Activated CD4-positive, alpha-beta T cell treated with anti-CD3 and anti-CD28 coated beads for 4 hours (primary cell): ENCODE results near the gene RDH8.

ENCODE experiments used
- DNase-seq, 2 donors: peaks; one replicate each; pipeline ENCODE4 v3.0.0-alpha.2; 2020

The RDH8 gene, protein sequence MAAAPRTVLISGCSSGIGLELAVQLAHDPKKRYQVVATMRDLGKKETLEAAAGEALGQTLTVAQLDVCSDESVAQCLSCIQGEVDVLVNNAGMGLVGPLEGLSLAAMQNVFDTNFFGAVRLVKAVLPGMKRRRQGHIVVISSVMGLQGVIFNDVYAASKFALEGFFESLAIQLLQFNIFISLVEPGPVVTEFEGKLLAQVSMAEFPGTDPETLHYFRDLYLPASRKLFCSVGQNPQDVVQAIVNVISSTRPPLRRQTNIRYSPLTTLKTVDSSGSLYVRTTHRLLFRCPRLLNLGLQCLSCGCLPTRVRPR

DNA sequence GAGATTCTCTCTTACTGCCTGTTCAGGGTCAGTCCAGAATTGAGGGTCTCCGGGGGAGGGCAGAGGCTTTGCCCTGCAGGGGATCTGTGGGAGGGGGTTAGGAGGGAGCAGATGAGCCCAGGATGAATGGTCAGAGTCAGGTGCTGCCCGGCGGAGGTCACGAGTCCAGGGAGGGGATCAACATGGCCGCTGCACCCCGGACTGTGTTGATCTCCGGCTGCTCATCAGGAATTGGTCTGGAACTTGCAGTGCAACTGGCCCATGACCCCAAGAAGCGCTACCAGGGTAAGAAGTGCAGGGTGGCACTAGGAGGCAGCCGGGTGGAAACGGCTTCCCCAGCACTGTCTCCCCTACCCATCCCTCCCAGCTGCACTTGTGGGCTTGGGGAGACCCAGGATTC lies at the start of gene RDH8:
Gene RDH8 (plus strand): TSS at position 168 of the 400 bp plus-strand sequence. CDS start 15 bp downstream, at position 183.
- no peak for DNase-seq

DNA sequence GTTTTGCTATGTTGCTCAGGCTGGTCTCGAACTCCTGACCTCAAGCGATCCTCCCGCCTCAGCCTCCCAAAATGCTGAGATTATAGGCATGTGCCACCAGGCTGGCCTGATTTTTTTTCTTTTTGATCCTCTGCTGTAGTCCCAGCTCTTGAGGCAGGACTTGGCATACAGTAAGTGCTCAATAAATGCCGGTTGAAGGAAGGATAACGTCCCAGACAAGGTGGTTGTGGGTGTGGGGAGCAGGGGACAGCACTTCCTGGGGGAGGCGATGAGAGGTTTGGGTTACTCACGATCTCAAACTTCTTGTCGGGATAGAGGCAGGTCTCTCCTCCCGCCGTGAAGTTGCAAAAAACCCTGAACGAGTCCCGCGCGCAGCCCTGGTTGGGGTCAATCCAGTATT lies 47.3 kb upstream of the RDH8 start:
- DNase-seq = no peak

DNA sequence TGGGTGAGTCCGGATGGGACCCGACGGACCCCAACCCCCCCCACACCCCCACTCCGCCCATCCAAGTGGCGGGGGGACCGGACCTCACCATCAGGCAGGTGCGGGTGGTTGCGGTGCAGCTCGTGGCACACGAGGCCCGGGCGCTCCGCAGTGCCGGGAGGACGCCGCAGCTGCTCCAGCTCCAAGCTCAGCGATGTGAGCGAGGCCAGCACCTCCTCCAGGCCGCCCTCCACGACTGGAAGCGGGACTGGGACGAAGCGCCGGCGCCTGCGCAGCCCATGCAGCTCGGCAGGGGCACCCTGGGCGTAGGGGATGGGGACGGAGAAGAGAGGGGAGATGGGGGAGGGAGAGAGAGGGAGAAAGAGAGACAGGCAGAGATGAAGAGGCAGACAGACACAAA lies 46.8 kb upstream of the RDH8 start:
- no peak for DNase-seq

DNA sequence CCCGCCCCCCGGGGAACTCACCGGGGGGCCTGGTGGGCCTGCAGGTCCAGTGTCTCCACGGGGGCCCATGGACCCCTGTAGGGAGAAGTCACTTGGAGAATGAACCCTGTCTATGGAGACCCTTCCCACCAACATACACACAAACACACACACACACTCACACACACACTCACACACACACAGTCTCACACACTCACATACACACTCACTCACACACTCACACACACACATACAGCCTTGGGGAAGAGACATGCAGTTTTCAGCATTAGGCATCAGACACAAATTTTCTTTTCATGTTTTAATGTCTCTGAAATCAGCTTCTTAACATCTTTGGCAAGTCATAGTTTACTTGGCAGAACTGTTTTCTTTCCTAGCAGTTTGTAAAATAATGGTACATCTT lies 46.0 kb upstream of the RDH8 start:
- no peak for DNase-seq

DNA sequence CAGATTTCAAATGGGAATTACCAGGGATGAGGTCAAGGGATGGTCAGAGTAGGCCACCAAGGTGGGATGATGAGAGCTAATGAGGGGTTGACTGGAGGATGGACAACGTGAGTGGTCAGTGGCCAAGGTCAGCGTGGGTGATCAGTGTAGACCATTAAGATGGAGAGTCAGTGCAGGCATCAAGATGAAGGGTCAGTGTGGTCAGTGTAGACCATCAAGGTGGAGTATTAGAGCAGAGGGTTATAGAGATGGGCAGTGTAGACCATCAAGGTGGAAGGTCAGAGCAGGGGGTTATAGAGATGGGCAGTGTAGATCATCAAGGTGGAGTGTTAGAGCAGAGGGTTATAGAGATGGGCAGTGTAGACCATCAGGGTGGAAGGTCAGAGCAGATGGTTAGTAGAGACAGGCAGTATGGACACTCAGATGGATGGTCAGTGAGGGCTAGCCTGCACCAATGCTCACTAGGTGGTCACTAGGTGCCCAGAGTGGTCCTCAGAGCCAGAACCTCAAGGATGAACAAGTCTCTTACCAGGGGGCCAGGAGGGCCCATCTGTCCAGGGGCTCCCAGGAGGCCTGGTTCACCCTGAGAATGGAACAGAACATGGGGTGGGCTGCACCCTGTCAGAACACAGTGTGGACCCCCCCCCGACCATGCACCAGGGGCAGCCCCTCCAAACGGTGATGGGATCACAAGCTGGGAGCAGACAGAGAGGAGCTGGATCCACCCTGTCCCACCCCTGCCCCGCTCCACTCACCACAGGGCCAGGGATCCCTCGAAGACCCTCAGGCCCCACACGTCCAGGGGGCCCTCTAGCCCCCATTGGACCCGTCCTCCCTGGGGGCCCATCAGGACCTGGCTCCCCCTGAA lies 44.2 kb upstream of the RDH8 start:
- DNase-seq = no peak

DNA sequence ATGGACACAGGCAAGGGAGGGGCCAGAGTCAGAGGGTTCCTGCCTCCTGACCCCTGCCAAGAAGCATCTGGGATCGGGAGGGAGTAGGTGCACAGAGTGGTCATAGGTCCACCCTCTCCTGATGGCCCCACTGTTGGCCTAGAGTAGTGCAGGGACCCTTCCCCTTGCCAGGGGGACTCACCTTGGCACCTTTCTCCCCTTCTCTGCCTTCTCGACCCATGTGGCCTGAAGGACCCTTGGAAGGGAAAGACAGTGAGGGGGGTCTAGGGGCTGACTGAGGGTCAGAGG lies 43.7 kb upstream of the RDH8 start:
- DNase-seq = no peak

DNA sequence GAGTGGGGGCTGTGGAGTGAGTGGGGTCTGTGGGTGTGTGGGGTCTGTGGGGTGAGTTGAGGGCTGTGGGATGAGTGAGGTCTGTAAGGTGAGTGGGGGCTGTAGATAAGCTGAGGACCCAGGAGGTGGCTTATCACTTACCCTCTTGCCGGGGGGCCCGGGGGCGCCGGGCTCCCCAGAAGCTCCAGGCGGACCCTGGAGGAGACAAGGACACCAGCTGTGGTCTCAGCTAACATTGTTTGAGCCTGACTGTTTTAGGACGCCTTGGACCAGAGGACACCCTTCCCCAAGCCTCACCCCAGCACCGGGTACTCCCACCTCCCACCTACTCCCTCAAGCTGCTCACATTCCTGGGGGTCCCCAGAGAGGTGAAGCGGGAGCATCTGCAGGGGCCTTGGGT lies 42.8 kb upstream of the RDH8 start:
- no peak for DNase-seq

DNA sequence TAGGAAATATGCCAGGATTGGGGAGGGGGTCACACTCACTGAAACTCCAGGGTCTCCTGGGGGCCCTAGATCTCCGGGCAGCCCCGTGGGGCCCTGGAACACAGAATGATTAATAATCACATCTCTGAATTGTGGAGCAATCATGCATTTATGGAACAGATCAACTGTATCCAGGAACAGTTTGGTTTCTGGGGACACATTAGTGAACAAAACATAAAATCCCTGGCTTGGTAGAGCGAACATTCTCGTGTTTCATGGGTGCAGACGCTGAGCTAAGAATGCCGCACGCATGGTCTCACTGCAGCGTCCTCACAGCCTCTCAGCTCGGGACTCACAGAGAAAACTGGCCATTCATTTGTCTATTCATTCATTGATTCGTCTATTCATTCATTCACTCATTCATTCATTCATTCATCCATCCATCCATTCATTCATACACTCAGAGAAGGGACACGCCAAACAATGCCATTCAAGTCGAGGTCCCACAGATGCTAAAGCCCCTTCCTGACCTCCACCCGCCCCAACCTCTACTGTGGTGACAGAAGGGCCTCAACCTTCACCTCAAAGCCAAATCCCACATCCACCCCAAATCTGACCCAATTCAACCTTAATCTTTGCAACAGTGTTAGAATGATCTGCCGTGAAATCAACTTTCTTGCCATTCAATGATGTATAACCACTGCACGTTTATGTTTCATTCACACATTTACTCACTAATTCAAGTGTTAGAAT lies 42.0 kb upstream of the RDH8 start:
- DNase-seq = no peak

DNA sequence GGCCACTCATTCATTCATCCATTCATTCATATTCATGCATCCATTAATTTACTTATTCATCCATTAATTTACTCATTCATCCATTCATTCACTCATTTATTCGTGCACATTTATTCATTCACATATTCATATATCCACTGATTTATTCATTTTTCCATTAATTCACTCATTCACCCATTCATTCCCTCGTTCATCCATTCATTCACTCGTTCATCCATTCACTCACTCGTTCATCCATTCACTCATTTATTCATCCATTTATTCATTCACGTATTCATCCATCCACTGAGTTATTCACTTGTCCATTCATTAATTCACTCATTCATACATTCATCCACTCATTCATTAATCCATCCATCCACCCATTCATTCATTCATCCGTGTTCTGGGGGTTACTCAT lies 41.2 kb upstream of the RDH8 start:
- no peak for DNase-seq

DNA sequence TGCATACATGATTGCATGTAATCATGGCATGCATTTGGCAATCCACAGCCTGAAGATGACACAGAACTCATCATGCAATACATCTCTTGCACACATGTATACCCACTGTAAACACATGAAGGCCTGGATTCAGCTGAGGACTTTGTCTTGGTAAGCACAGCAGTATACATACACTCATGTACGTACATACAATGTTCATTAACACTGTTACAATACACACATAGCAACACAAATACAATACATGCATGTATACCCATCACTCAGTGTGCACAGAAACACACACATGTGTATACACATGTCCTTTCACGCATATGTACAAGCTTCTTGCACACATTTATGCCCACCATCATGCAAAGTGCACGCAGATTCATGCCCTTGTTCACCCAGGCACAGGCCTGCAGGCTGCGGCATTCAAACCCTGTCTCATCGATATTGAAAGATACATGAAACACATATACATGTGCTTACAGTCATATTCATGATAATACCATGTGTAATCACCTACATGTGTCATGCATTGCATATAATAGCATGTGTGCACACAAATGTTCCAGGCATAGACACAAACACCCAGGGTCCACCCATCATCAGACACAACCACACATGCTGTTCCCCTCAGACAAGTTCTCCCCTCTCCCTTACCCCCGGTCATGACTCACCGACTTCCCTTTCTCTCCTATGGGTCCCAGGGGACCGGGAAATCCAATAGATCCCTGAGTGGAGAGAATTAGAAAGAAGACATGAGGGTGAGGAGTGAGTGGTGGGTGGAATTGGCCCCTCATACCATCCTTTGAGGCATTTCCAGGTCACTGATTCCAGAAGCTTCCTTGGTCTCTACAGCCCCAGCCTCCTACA lies 31.6 kb upstream of the RDH8 start:
- no peak for DNase-seq

DNA sequence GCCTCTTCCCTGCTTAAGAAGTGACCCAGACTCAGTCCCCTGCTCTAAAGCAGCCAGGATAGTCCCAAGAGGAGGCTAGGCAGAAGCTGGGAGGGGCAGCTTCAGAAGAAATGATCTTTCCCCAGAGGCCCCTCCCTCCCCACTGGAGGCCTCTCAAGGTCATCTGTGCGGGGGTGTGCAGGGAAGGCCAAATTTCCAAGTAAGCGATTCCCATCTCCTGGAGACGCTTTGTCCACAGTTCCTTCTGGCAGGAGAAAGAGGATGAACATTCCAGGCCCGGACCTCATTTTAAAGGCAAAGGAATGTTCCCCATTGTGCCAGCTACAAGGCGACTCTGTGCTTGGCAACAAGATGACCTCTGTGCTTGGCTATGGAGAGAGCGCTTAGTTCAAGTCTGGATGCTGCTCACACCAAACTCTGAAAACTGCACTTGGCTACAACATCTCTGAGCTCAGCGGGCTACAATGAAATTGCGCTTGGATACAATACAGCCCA lies 26.4 kb upstream of the RDH8 start:
- no peak for DNase-seq

DNA sequence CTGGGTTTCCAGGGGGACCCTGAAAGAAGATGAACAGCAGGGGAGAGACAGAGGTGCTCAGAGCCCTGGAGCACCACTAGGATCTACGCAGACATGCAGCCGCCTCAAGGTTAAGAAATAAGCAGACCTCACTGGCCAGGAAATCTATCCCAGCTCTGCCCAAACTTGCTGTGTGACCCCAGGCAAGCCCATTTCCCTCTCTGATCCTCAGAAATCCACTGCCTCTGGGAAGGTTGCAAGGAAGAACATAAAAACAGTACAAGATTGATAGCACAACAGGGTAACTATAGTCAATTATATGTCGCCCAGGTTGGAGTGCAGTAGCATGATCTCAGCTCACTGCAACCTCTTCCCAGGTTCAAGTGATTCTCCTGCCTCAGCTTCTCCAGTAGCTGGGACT lies 23.8 kb upstream of the RDH8 start:
- DNase-seq = no peak

DNA sequence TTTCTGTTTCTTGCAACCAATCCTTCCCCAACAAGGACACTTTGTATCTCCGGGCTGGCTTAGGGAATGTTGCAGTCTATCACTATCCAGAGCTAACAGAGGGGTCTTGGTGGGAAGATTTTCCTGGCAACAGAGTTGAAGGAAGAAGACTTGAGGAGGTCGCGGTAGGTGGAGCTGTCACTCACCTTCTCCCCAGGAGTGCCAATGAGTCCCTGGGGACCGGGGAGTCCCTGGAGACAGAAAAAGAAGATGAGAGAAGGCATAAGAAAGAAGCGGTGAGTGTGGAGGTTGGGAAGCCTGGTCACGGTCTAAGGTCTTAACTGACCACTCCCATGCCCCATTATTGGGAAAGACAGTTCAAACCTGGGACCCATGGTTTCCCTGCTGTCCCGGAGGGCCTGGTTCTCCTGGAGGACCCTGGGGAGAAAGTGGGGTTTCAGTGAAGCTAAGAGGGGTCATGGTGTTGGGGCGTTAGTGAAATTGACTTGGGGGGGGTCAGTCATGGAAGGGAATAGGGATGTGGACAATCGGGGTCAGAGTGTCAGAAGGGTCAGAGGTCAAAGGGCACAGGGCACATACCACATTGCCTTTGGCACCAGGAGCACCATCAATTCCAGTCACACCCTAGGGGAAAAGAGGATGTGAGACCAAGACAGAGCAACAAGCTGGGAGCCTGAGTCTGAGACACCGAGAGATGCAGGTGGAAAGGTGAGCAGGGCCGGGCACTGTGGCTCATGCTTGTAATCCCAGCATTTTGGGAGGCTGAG lies 21.7 kb upstream of the RDH8 start:
- no peak for DNase-seq

DNA sequence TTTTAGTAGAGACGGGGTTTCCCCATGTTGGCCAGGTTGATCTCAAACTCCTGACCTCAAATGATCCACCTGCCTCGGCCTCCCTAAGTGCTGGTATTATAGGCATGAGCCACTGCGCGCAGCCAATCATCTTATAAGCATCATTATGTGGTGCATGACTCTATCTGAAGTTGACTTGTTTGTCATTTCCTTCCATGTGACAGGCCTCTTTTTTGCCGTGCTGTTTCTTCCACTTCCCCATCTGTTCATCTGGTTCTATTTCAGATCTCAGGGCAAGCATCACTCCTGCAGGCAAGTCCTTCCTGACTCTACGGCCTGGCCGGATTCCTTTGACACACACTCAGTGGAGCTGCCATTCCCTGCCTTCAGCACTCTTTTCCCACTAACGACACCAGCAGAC lies 18.2 kb upstream of the RDH8 start:
- no peak for DNase-seq

DNA sequence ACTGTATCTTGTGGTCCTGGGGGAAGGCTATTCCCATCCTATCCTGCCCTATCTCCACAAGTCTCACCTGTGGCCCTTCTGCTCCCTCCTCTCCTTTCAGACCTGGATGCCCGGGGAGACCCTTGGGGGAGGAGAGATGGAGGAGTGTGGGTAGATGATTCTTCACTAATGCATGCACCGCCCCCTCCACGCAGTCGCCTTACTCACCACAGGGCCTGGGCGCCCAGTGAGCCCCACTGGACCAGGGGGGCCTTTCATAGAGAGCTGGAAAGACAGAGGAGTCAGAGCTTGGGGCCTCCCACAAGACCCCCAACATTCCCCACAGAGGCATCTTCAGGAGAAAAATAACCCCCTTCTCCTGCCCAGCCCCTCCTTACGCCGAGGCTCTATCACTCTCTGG lies 17.3 kb upstream of the RDH8 start:
- no peak for DNase-seq

DNA sequence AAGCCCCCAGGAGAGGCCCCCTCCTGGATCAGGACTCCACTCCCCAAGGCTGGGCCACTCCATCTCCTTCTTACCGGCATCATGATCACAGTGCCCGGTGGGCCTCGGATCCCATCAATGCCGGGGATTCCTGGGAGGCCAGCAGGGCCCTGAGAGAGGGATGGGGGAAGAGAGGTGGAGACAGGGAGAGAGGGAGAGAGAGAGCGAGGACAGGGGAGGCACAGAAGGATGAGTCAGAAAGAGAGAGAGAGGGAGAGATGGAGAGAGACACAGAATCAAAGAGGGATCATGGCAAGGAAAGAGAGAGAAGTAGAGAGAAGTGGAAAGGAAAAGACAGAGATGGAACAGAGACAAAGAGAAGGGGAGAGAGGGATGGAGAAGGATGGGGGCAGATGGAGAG lies 16.7 kb upstream of the RDH8 start:
- DNase-seq = no peak

DNA sequence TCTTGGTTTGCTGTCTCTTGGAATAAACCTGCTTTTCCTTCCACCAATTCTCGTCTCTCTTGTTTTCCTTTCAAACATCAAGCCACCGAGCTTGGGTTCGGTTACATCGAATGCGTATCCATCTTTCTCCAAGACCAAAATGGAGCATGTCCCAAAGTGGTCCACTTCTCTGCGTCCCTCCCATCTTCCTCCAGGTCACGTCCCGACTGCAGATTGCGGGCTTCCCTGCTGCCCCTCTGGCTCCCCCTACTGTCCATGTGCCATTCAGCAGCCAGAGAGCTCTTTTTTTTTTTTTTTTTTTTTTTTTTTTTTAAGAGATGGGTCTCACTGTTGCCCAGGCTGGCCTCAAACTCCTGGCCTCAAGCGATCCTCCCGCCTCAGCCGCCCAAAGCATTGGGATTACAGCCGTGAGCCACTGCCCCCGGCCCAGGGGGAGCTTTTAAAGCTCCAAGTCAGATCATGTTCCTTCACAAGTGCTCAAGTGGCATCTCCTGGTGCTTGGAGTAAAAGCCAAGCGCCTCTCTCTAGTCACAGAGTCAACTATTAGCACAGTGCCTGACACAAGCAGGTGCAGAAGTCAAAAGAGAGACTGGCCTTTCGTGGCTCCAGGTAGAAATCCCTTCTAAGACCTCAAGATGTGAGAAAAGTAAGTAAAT lies 13.0 kb upstream of the RDH8 start:
- peak; percentile 55 to 70 for DNase-seq

DNA sequence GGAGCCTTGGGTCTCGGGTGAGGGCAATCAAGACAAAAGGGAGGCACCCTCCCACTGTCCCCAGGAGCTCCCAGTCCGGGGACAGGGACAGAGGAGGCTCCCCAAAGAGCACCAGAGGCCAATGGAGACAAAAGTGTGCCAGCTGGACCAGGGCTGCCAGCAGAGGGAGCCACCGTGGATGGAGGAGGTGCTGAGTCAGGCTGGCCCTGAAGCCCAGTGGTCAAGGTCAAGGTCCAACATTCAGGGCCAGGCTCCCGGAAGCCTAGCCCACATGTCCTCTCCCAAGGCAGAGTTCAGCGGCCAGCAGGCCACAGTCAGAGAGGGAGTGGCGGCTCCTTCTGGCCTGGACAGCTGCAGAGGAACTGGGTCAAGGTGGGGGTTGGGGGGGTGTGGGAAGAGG lies 11.4 kb upstream of the RDH8 start:
- no peak for DNase-seq

DNA sequence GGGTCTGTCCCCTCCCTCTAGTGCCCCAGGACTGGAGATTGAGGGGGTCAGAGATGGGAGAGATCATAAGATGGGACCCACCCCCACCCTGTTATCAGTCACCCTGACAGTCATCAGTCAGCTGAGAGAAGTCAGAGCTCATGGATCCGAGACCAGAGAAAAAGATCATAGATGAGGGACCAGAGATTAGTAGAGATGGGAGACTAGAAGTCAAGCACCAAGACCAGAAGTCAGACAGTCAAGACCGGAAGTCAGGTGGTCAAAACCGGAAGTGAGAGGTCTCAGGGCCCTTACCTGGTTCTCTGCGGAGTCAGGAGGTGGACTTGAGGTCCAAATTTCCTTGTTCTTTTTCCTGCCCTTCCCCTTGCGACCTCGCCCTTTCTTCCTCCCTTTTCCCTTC lies 10.0 kb upstream of the RDH8 start:
- DNase-seq = no peak

DNA sequence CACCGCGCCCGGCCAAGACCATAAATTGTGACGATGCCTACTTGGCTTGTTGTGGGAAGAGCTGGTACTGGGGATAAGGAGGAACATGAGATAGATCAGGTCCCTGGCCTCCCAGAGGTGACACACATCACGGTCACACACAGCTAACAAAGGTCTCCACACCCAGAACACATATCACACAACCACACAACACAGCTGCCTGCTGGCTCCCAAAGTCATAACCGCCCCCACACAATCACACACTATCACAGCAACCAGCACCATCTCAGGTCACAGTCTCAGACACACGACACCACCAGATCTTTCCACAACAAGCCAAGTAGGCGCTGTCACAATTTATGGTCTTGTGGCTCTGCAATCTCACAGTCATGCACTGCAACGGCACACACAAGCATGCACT lies 8.7 kb upstream of the RDH8 start:
- DNase-seq = no peak

DNA sequence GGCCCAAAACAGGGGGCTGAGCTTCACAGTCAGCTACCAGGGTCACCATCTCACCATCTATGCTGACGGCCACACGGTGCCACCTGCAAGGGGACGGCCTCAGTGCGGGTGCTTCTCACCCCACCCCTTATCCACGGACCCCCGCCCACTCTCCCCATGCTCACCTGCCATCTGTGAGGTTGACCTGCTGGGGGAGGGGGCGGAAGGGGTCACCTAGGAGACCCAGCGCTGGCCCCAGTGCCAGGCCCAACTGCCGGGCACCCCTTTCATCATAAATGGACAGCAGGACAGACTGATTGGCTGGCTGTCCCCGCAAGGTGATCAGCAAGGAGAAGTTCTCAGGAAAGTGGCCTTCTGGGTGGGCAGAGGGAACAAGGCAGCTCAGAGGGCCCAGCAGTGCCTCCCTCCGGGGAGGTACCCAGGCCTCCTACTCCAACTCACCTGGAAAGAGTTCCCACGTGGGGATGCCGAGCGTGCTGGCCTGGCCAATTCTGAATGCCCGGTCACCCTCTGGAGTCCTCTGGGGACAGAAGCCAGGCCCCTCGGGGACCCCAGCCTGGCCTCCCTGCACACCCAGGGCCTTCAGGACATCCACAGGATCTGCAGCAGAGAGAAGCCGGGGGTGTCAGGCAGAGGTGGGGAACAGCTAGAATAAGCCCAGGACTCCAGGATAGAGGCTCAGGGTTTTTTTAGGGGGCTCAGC lies 7.5 kb upstream of the RDH8 start:
- DNase-seq = no peak
